ENCODE data around the gene TMEM270.

The TMEM270 gene

GRCh38 chr7:73827567-73828106 is 33.3 kb upstream of the TMEM270 start:
- no peak overlapping the region for H3K4me3 ChIP-seq (replicated peaks; ENCODE audit: low read depth, low read length)
- H3K27me3 ChIP-seq (replicated peaks; ENCODE audit: control insufficient read depth, insufficient read depth, low read length): no peaks in the 10 kb centered on the region; the same call in 1 of the 2 replicates
- TF ChIP-seq, protein P1, sequence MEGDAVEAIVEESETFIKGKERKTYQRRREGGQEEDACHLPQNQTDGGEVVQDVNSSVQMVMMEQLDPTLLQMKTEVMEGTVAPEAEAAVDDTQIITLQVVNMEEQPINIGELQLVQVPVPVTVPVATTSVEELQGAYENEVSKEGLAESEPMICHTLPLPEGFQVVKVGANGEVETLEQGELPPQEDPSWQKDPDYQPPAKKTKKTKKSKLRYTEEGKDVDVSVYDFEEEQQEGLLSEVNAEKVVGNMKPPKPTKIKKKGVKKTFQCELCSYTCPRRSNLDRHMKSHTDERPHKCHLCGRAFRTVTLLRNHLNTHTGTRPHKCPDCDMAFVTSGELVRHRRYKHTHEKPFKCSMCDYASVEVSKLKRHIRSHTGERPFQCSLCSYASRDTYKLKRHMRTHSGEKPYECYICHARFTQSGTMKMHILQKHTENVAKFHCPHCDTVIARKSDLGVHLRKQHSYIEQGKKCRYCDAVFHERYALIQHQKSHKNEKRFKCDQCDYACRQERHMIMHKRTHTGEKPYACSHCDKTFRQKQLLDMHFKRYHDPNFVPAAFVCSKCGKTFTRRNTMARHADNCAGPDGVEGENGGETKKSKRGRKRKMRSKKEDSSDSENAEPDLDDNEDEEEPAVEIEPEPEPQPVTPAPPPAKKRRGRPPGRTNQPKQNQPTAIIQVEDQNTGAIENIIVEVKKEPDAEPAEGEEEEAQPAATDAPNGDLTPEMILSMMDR (IDR thresholded peaks at IDR 0.05; ENCODE audit: insufficient read depth, low read length, poor library complexity, severe bottlenecking): no peak
- no peaks in the 10 kb centered on the region for H3K36me3 ChIP-seq (ENCODE audit: control insufficient read depth, insufficient read depth, low read length)
- DNase-seq (ENCODE audit: extremely low read depth, insufficient read length): no peak

DNA sequence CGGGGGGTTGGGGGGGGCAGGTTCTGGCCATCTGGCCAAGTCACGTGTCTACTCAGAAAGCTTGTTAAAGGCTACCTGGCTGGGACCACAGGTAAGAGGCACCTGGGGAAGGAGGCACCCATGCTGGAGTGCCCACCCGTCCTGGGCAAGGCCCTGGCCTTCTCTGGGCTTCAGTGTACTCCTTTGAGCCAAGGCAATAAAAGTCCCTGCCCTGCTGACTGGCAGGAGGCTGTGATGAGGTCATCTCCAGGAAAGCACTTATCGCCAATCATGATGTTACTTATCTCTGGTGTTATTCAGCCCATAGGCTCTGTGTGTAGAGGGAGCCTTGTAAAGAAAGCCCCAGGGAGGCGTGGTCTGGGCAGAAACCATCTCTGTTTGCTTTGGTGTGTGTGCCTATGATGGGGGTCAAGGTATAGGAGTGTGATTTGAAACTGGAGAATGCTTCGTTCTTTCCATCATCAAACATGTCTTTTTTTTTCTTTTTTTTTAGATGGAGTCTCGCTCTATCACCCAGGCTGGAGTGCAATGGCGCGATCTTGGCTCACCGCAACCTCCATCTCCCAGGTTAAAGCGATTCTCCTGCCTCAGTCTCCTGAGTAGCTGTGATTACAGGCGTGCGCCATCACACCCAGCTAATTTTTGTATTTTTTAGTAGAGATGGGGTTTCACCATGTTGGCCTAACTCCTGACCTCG is 32.7 kb upstream of the TMEM270 start:
- TF ChIP-seq, protein P1 (IDR thresholded peaks at IDR 0.05; ENCODE audit: insufficient read depth, low read length, poor library complexity, severe bottlenecking): no peak
- Histone ChIP-seq H3K27me3 (replicated peaks; ENCODE audit: control insufficient read depth, insufficient read depth, low read length) (no peaks in the 10 kb centered on the region; the same call in 1 of the 2 replicates), H3K36me3 (ENCODE audit: control insufficient read depth, insufficient read depth, low read length) (no peaks in the 10 kb centered on the region), H3K4me3 (replicated peaks; ENCODE audit: low read depth, low read length) (no peak overlapping the region)
- no peak for DNase-seq (ENCODE audit: extremely low read depth, insufficient read length)

- Histone ChIP-seq H3K36me3 (ENCODE audit: control insufficient read depth, insufficient read depth, low read length) (no peaks in the 10 kb centered on the region), H3K27me3 (replicated peaks; ENCODE audit: control insufficient read depth, insufficient read depth, low read length) (no peaks in the 10 kb centered on the region; the same call in 1 of the 2 replicates), H3K4me3 (replicated peaks; ENCODE audit: low read depth, low read length) (no peak overlapping the region)
- TF ChIP-seq, protein P1 (IDR thresholded peaks at IDR 0.05; ENCODE audit: insufficient read depth, low read length, poor library complexity, severe bottlenecking): no peak
- no peak for DNase-seq (ENCODE audit: extremely low read depth, insufficient read length)
Observed at GRCh38 chr7:73828972-73829371, 32.0 kb upstream of the TMEM270 start.

DNA sequence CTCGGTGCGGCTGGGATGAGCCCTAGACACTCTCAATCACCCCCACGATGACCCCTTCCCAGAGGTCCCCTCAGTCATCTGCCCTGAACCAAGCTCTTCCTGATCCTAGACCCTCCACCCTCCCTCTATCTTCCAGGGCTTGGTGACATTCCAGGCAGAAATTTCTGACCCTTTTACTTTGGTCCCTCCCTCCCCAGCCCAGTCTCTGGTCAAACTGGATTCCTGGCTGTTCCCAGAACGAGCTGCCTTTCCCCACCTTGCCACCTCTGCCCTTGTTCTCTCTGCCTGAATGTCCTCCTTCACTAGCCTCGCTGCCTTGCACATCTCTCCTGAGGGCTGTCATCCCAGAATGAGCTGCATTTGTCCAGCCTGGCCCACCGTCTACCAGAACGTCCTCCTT is 31.5 kb upstream of the TMEM270 start:
- H3K36me3 ChIP-seq (ENCODE audit: control insufficient read depth, insufficient read depth, low read length): no peaks in the 10 kb centered on the region
- TF ChIP-seq, protein P1 (IDR thresholded peaks at IDR 0.05; ENCODE audit: insufficient read depth, low read length, poor library complexity, severe bottlenecking): no peak
- no peaks in the 10 kb centered on the region; the same call in 1 of the 2 replicates for H3K27me3 ChIP-seq (replicated peaks; ENCODE audit: control insufficient read depth, insufficient read depth, low read length)
- H3K4me3 ChIP-seq (replicated peaks; ENCODE audit: low read depth, low read length): no peak overlapping the region
- DNase-seq (ENCODE audit: extremely low read depth, insufficient read length): no peak

- TF ChIP-seq, protein P1 (IDR thresholded peaks at IDR 0.05; ENCODE audit: insufficient read depth, low read length, poor library complexity, severe bottlenecking): no peak
- no peak for DNase-seq (ENCODE audit: extremely low read depth, insufficient read length)
- Histone ChIP-seq H3K4me3 (replicated peaks; ENCODE audit: low read depth, low read length) (no peak overlapping the region), H3K36me3 (ENCODE audit: control insufficient read depth, insufficient read depth, low read length) (no peaks in the 10 kb centered on the region), H3K27me3 (replicated peaks; ENCODE audit: control insufficient read depth, insufficient read depth, low read length) (no peaks in the 10 kb centered on the region; the same call in 1 of the 2 replicates)
Observed at GRCh38 chr7:73829921-73830680, 30.9 kb upstream of the TMEM270 start.

Measured in GM06990 (cell line).